Neural crest cell (in vitro differentiated cells): ENCODE data around the gene RABGAP1. TPM values are rescaled to one million over a fixed set of nuclear protein-coding genes. Genes with fewer than 3 reads are reported as not detected.

ENCODE experiments used
- DNase-seq: peaks from one replicate; pipeline ENCODE4 v3.0.0; 2021; ENCODE audit warnings: low read depth, mixed read lengths, low spot score
- H3K27ac Mint-ChIP-seq: one replicate; pipeline ENCODE4 v1.8.0; 2021; ENCODE audit warnings: mild to moderate bottlenecking, mixed read lengths; ENCODE audit not compliant: unreplicated experiment
- H3K27me3 Mint-ChIP-seq: 2 replicates; pipeline ENCODE4 v1.8.0; 2021; ENCODE audit warnings: low read depth, mild to moderate bottlenecking, mixed read lengths
- H3K36me3 Mint-ChIP-seq: 2 replicates; pipeline ENCODE4 v1.8.0; 2021; ENCODE audit warnings: low read depth, mild to moderate bottlenecking, mixed read lengths
- H3K4me1 Mint-ChIP-seq: 2 replicates; pipeline ENCODE4 v1.8.0; 2021; ENCODE audit warnings: mixed read lengths
- H3K4me3 Mint-ChIP-seq: one replicate; pipeline ENCODE4 v1.8.0; 2021; ENCODE audit warnings: mild to moderate bottlenecking, mixed read lengths
- H3K9me3 Mint-ChIP-seq: 2 replicates; pipeline ENCODE4 v1.8.0; 2021; ENCODE audit warnings: mixed read lengths
- CTCF ChIP-seq: fragments of 200-600 bp; sonication (generic); conservative IDR thresholded peaks from 2 replicates; pipeline ENCODE4 v1.5.0; 2021; ENCODE audit warnings: antibody characterized with exemption, mild to moderate bottlenecking
- total RNA-seq: library from RNA; stranded (reverse); gene quantifications from 2 replicates; pipeline ENCODE4 v1.2.1, GENCODE V29; 2021

RABGAP1 gene
- total RNA-seq, 1 donor from 2014 or later: 59.5 TPM

DNA sequence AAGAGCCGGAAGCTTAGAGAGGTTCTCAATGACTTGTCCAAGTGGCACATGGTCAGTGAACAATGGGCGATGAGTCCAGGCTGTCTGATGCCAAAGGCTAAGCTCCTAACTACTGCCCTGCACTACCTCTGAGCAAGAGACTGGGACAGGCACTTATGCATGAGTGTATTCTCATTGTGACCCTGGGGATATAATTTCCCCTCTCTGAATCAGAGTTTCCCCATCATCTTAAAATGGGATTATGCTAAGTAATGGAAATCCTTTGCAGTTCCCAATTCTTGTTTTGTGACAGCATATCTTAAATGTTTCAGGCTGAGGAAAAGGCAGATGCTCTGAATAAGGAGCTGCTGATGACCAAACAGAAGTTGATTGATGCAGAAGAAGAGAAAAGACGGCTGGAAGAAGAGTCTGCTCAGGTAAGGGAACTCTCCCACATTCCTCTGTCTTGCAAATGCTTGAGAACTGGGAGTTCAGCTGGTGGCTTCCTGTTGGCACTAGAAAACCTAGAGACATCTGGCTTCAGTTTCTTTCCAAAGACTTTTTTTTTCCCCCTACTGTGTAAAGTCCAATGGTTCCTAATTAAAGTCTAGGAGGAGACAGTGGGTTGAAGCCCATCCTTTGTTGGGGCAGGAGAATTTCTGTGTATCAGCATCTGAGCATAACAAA is 156.7 kb downstream of the RABGAP1 start:
- no peaks in the 10 kb centered on the region for H3K27me3 Mint-ChIP-seq
- no peak overlapping the region for H3K27ac Mint-ChIP-seq
- no peak for DNase-seq
- no peaks in the 10 kb centered on the region for H3K9me3 Mint-ChIP-seq
- H3K4me3 Mint-ChIP-seq: no peak overlapping the region
- no peaks in the 10 kb centered on the region for H3K4me1 Mint-ChIP-seq
- peaks cover 8% of the 10 kb centered on the region for H3K36me3 Mint-ChIP-seq
- no peak for TF ChIP-seq CTCF

GRCh38 chr9:123098096-123098459 is 157.3 kb downstream of the RABGAP1 start:
- DNase-seq: no peak
- no peaks in the 10 kb centered on the region for H3K4me1 Mint-ChIP-seq

DNA sequence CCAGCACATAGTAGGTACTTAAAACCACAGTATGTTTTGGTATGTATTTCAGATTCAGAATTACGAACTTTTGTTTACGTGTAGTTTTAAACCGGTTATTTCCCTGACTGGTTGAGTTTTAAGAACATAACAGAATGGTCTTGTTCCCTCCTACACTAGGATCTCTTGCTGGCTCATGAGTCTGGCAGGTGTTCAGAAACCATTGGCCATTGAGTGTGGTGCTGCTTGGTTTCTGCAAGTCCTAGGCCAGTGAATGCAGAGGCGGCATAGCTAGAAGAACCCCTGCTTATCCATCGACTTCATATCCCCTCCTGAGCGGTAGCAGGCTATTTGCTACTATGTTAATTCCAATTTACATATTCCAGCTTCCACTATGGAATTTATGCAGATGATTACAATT is 158.2 kb downstream of the RABGAP1 start:
- Mint-ChIP-seq H3K36me3 (peaks cover 7% of the 10 kb centered on the region), H3K4me1 (no peaks in the 10 kb centered on the region), H3K4me3 (no peak overlapping the region), H3K27me3 (no peaks in the 10 kb centered on the region), H3K27ac (peak overlapping the region; percentile 30), H3K9me3 (no peaks in the 10 kb centered on the region)
- TF ChIP-seq CTCF: no peak
- no peak for DNase-seq

More at GRCh38 chr9:123098096-123098459, 157.3 kb downstream of the RABGAP1 start:
- H3K27ac Mint-ChIP-seq: no peak overlapping the region
- H3K27me3 Mint-ChIP-seq: no peaks in the 10 kb centered on the region
- no peak overlapping the region for H3K4me3 Mint-ChIP-seq
- H3K9me3 Mint-ChIP-seq: no peaks in the 10 kb centered on the region
- no peak for TF ChIP-seq CTCF
- H3K36me3 Mint-ChIP-seq: peaks cover 7% of the 10 kb centered on the region

DNA sequence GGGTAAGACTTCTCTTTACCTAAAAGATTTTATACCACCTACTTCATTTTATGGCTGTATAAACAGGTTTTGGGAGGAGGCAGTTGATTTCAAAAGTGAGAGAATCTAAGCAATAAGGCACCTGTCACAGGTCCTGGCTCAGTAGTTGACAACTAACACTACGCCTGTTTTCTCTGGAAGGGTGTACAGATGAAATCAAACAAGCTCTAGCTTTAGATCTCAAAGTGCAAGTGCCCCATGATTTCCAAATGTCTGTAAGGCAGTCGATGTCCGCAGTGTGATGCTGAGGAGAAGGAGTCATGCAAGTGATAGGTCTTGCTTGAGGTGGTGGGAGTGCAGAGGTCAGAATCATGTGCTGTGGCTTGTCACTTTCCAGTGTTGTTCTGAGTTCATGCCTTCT is 158.7 kb downstream of the RABGAP1 start:
- Mint-ChIP-seq H3K4me1 (no peaks in the 10 kb centered on the region), H3K9me3 (no peaks in the 10 kb centered on the region), H3K4me3 (no peak overlapping the region), H3K27me3 (no peaks in the 10 kb centered on the region), H3K27ac (peak overlapping the region; percentile 12), H3K36me3 (peaks cover 7% of the 10 kb centered on the region)
- TF ChIP-seq CTCF: no peak
- DNase-seq: no peak

- Mint-ChIP-seq H3K9me3 (no peaks in the 10 kb centered on the region), H3K4me1 (no peaks in the 10 kb centered on the region), H3K27me3 (no peaks in the 10 kb centered on the region), H3K36me3 (peaks cover 7% of the 10 kb centered on the region), H3K27ac (no peak overlapping the region), H3K4me3 (no peak overlapping the region)
- DNase-seq: no peak
- TF ChIP-seq CTCF: no peak
Observed at GRCh38 chr9:123102375-123103113, 161.7 kb downstream of the RABGAP1 start.
